Skeletal muscle tissue (tissue), 4 donors: ENCODE measurements around the gene KCNH6. TPM values are rescaled to one million over a fixed set of nuclear protein-coding genes. Genes with fewer than 3 reads are reported as not detected.

Experiments
- H3K27ac ChIP-seq: one replicate; pipeline ENCODE4 v1.7.0; 2013; ENCODE audit warnings: mild to moderate bottlenecking, low read depth, low read length, inconsistent platforms
- H3K27me3 ChIP-seq, 3 donors: one replicate each; pipeline ENCODE4 v1.7.0; 2013; ENCODE audit warnings: low read length in 3 of 3; ENCODE audit not compliant: control insufficient read depth in 3 of 3, insufficient read depth in 3 of 3
- H3K36me3 ChIP-seq, 3 donors: one replicate each; pipeline ENCODE4 v1.7.0; 2013; ENCODE audit warnings: low read length in 3 of 3; ENCODE audit not compliant: control insufficient read depth in 3 of 3, insufficient read depth in 3 of 3
- H3K4me1 ChIP-seq, 3 donors: one replicate each; pipeline ENCODE4 v1.7.0; 2013; ENCODE audit warnings: low read length in 3 of 3, mild to moderate bottlenecking in 3 of 3; ENCODE audit not compliant: control insufficient read depth in 3 of 3, insufficient read depth in 3 of 3
- H3K4me3 ChIP-seq, 3 donors: one replicate each; pipeline ENCODE4 v1.7.0; 2013; ENCODE audit warnings: low read length in 3 of 3
- H3K9ac ChIP-seq, 3 donors: one replicate each; pipeline ENCODE4 v1.7.0; 2013; ENCODE audit warnings: low read length in 3 of 3, mild to moderate bottlenecking in 3 of 3, moderate library complexity in 2 of 3, low read depth in 1 of 3
- H3K9me3 ChIP-seq, 3 donors: one replicate each; pipeline ENCODE4 v1.7.0; 2013; ENCODE audit warnings: low read length in 3 of 3; ENCODE audit not compliant: control insufficient read depth in 3 of 3
- total RNA-seq: library from RNA; depleted of rRNA; stranded (reverse); fragments of >200 nt; gene quantifications from one replicate; pipeline ENCODE4 v1.2.3, GENCODE V29; 2014
- donor health status: Osteomylitis.

Gene KCNH6
- total RNA-seq, 1 donor from 2014 or later, result not detected

GRCh38 chr17:63505341-63505740 lies 17.8 kb upstream of the KCNH6 start:
- Histone ChIP-seq H3K4me1 (no peaks in the 10 kb centered on the region), H3K27ac (no peak overlapping the region), H3K9me3 (no peaks in the 10 kb centered on the region), H3K36me3 (no peaks in the 10 kb centered on the region), H3K27me3 (peaks cover 24 to 39% (median 28%) of the 10 kb centered on the region in 3 donors), H3K4me3 (no peak overlapping the region), H3K9ac (no peak overlapping the region)

GRCh38 chr17:63506627-63507026 lies 16.5 kb upstream of the KCNH6 start:
- no peak overlapping the region for H3K4me3 ChIP-seq
- H3K9me3 ChIP-seq, result no peaks in the 10 kb centered on the region
- H3K27ac ChIP-seq, result no peak overlapping the region
- H3K36me3 ChIP-seq, result no peaks in the 10 kb centered on the region
- H3K9ac ChIP-seq, result no peak overlapping the region
- H3K27me3 ChIP-seq, result peaks cover 15 to 35% (median 21%) of the 10 kb centered on the region in 3 donors
- no peaks in the 10 kb centered on the region for H3K4me1 ChIP-seq

GRCh38 chr17:63511331-63511730 lies 11.8 kb upstream of the KCNH6 start:
- Histone ChIP-seq H3K9me3 (no peaks in the 10 kb centered on the region), H3K36me3 (no peaks in the 10 kb centered on the region), H3K4me1 (no peaks in the 10 kb centered on the region), H3K27me3 (peaks cover 8 to 18% (median 11%) of the 10 kb centered on the region in 3 donors), H3K27ac (no peak overlapping the region), H3K4me3 (no peak overlapping the region), H3K9ac (no peak overlapping the region)

DNA sequence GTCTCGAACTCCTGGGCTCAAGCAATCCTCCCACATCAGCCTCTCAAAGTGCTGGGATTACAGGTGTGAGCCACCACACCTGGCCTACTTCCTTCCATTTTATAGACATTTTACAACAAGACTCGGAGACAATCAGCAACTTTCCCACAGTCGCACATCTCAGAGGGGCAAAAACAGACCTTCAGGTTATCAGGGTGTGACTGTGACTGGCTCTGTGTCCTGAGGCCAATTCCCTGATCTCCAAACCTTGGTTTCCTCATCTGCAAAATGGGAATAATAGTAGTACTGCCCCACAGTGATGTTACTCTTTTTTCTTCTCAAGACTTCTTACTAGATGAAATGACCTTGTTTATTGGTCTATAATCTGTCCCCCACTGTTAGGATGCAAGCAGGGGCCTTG lies 10.8 kb upstream of the KCNH6 start:
- no peaks in the 10 kb centered on the region for H3K4me1 ChIP-seq
- H3K4me3 ChIP-seq, result no peak overlapping the region
- H3K9ac ChIP-seq, result no peak overlapping the region
- H3K9me3 ChIP-seq, result no peaks in the 10 kb centered on the region
- no peak overlapping the region for H3K27ac ChIP-seq
- no peaks in the 10 kb centered on the region for H3K36me3 ChIP-seq
- H3K27me3 ChIP-seq, result peaks cover 5 to 9% (median 7%) of the 10 kb centered on the region in 3 donors

- Histone ChIP-seq H3K9ac (no peak overlapping the region), H3K4me1 (no peaks in the 10 kb centered on the region)
Observed at GRCh38 chr17:63512896-63513644, 10.1 kb upstream of the KCNH6 start.

DNA sequence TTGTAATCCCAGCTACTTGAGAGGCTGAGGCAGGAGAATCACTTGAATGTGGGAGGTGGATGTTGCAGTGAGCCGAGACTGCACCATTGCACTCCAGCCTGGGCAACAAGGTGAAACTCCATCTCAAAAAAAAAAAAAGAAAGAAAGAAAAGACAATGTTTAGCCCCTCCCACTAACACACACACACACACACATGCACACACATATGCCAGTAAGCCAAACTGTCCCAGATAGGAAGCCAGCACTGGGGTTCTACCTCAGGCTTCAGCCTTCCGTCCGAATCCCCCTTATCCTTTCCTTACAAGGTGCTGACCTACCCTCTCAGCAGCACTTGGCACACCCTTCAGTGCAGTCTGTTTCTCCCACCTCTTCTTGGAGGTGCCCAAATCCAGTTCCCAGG lies 8.7 kb upstream of the KCNH6 start:
- H3K9ac ChIP-seq, result no peak overlapping the region
- no peak overlapping the region for H3K4me3 ChIP-seq
- H3K27me3 ChIP-seq, result peaks cover 0 to 13% (median 2%) of the 10 kb centered on the region in 3 donors
- H3K9me3 ChIP-seq, result no peaks in the 10 kb centered on the region
- H3K27ac ChIP-seq, result no peak overlapping the region
- H3K36me3 ChIP-seq, result no peaks in the 10 kb centered on the region
- H3K4me1 ChIP-seq, result no peaks in the 10 kb centered on the region

More at GRCh38 chr17:63512896-63513644, 10.1 kb upstream of the KCNH6 start:
- H3K36me3 ChIP-seq, result no peaks in the 10 kb centered on the region
- H3K27ac ChIP-seq, result no peak overlapping the region
- H3K9me3 ChIP-seq, result no peaks in the 10 kb centered on the region
- H3K27me3 ChIP-seq, result peaks cover 0 to 9% (median 8%) of the 10 kb centered on the region in 3 donors
- no peak overlapping the region for H3K4me3 ChIP-seq

- Histone ChIP-seq H3K9ac (no peak overlapping the region), H3K27me3 (peaks cover 0 to 13% (median 2%) of the 10 kb centered on the region in 3 donors), H3K9me3 (no peaks in the 10 kb centered on the region), H3K4me1 (no peaks in the 10 kb centered on the region), H3K36me3 (no peaks in the 10 kb centered on the region), H3K4me3 (no peak overlapping the region), H3K27ac (no peak overlapping the region)
Observed at GRCh38 chr17:63514974-63515373, 8.2 kb upstream of the KCNH6 start.

GRCh38 chr17:63515426-63515825 lies 7.7 kb upstream of the KCNH6 start:
- Histone ChIP-seq H3K4me3 (no peak overlapping the region), H3K27me3 (peaks cover 0 to 13% (median 2%) of the 10 kb centered on the region in 3 donors), H3K36me3 (no peaks in the 10 kb centered on the region), H3K9ac (no peak overlapping the region), H3K4me1 (no peaks in the 10 kb centered on the region), H3K27ac (no peak overlapping the region), H3K9me3 (no peaks in the 10 kb centered on the region)

GRCh38 chr17:63516910-63517824 lies 6.0 kb upstream of the KCNH6 start:
- H3K27ac ChIP-seq, result no peak overlapping the region
- H3K9ac ChIP-seq, result no peak overlapping the region
- no peaks in the 10 kb centered on the region for H3K36me3 ChIP-seq
- H3K27me3 ChIP-seq, result peaks cover 0 to 13% (median 9%) of the 10 kb centered on the region in 3 donors
- no peaks in the 10 kb centered on the region for H3K4me1 ChIP-seq
- H3K9me3 ChIP-seq, result no peaks in the 10 kb centered on the region
- H3K4me3 ChIP-seq, result no peak overlapping the region
